Measurements from ENCODE around the gene KLHDC7A.

KLHDC7A gene

GRCh38 chr1:18504609-18505008 lies 23.9 kb downstream of the KLHDC7A start:
- in situ Hi-C loops (cut with HindIII; ENCODE audit: low sequenced_read_pairs) = no loop called here
- no peak for DNase-seq (ENCODE audit: low read depth, low spot score)
- TF ChIP-seq, protein P1, sequence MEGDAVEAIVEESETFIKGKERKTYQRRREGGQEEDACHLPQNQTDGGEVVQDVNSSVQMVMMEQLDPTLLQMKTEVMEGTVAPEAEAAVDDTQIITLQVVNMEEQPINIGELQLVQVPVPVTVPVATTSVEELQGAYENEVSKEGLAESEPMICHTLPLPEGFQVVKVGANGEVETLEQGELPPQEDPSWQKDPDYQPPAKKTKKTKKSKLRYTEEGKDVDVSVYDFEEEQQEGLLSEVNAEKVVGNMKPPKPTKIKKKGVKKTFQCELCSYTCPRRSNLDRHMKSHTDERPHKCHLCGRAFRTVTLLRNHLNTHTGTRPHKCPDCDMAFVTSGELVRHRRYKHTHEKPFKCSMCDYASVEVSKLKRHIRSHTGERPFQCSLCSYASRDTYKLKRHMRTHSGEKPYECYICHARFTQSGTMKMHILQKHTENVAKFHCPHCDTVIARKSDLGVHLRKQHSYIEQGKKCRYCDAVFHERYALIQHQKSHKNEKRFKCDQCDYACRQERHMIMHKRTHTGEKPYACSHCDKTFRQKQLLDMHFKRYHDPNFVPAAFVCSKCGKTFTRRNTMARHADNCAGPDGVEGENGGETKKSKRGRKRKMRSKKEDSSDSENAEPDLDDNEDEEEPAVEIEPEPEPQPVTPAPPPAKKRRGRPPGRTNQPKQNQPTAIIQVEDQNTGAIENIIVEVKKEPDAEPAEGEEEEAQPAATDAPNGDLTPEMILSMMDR (IDR thresholded peaks at IDR 0.05; ENCODE audit: low read depth, low read length) = no peak
- no peak overlapping the region for H3K4me3 ChIP-seq (ENCODE audit: low read depth, low read length)

DNA sequence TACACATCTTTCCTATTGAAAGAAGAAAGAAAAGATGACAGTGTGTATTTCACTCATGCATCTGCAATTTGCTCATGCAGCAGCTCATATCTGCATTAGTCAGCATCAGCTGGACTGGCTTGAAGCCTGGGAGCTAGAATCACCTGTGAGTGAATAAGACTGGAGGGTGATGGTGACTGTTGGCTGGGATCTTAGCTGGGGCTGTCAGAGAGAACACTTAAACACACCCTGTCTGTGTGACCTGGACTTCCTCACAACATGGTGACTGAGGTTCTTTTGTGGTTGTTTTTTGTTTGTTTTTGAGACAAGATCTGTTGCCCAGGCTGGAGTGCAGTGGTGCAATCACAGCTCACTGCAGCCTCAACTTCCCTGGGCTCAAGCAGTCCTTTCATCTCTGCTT lies 24.9 kb downstream of the KLHDC7A start:
- DNase-seq (ENCODE audit: low read depth, low spot score) = no peak

DNA sequence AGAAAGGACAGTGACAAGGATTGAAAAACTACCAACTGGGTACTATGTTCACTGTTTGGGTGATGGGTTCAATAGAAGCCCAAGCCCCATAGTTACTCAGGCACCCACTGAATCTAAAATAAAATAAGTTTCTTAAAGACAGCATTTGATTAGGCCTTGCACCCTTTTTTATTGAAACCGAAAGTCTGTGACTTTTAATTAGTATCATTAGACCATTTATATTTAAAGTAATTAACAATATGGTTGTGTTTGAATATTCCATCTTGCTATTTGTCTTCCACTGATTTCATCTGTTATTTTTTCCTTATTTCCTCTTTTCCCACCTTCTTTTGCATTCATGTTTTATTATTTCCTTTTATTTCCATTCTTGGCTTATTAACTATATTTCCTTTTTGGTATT lies 27.4 kb downstream of the KLHDC7A start:
- TF ChIP-seq, protein P1 (IDR thresholded peaks at IDR 0.05; ENCODE audit: low read depth, low read length) = no peak
- no peak overlapping the region for H3K4me3 ChIP-seq (ENCODE audit: low read depth, low read length)
- no peak for DNase-seq (ENCODE audit: low read depth, low spot score)
- in situ Hi-C loops (cut with HindIII; ENCODE audit: low sequenced_read_pairs) = no loop called here

More for the DNA sequence above, 24.9 kb downstream of the KLHDC7A start:
- TF ChIP-seq, protein P1 (IDR thresholded peaks at IDR 0.05; ENCODE audit: low read depth, low read length) = no peak
- H3K4me3 ChIP-seq (ENCODE audit: low read depth, low read length) = no peak overlapping the region
- in situ Hi-C loops (cut with HindIII; ENCODE audit: low sequenced_read_pairs) = no loop called here

- no peak for DNase-seq (ENCODE audit: low read depth, low spot score)
- H3K4me3 ChIP-seq (ENCODE audit: low read depth, low read length) = no peak overlapping the region
- TF ChIP-seq, protein P1 (IDR thresholded peaks at IDR 0.05; ENCODE audit: low read depth, low read length) = no peak
- in situ Hi-C loops (cut with HindIII; ENCODE audit: low sequenced_read_pairs) = no loop called here
Observed at GRCh38 chr1:18511149-18511873, 30.6 kb downstream of the KLHDC7A start.

DNA sequence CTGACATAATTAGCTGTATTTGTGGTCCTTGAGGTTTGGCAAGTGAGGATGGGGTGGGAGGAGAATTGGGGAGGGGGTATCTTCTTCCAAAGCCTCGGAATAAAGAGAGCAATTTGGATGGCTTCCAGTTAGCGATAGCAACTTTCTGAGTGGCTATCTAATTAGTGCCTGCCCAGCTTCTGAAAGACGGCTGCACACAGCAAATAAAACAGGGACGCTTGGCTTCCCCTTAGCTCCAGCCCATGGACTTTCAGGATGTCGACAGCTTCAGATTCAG lies 31.1 kb downstream of the KLHDC7A start:
- in situ Hi-C loops (cut with HindIII; ENCODE audit: low sequenced_read_pairs) = no loop called here
- DNase-seq (ENCODE audit: low read depth, low spot score) = no peak
- TF ChIP-seq, protein P1 (IDR thresholded peaks at IDR 0.05; ENCODE audit: low read depth, low read length) = no peak

DNA sequence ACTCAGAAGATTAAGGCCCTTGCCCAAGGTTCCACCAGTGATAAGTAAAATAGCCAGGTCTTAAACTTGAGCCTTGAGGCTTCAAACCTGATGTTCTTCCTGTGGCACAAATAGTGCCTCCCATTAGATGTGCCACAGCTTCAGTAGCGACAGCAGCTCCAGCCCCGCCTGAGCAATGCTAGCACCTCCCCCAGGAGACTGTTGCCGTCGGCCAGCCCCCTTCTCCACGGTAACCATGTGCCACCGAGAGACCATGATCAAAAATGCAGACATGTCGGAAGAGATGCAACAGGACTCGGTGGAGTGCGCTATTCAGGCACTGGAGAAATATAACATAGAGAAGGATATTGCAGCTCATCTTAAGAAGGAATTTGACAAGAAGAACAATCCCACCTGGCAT lies 32.2 kb downstream of the KLHDC7A start:
- TF ChIP-seq, protein P1 (IDR thresholded peaks at IDR 0.05; ENCODE audit: low read depth, low read length) = no peak
- DNase-seq (ENCODE audit: low read depth, low spot score) = no peak
- in situ Hi-C loops (cut with HindIII; ENCODE audit: low sequenced_read_pairs) = no loop called here
- H3K4me3 ChIP-seq (ENCODE audit: low read depth, low read length) = no peak overlapping the region

More for the DNA sequence above, 31.1 kb downstream of the KLHDC7A start:
- no peak overlapping the region for H3K4me3 ChIP-seq (ENCODE audit: low read depth, low read length)

Measured in astrocyte of the spinal cord (primary cell).